ENCODE measurements around the gene FAM171A2.
"Not testable (repeated sequence)": the region's sequence is repeated elsewhere in the genome, so short reads cannot be mapped to it uniquely, and the experiment has no call there.

Gene FAM171A2

DNA sequence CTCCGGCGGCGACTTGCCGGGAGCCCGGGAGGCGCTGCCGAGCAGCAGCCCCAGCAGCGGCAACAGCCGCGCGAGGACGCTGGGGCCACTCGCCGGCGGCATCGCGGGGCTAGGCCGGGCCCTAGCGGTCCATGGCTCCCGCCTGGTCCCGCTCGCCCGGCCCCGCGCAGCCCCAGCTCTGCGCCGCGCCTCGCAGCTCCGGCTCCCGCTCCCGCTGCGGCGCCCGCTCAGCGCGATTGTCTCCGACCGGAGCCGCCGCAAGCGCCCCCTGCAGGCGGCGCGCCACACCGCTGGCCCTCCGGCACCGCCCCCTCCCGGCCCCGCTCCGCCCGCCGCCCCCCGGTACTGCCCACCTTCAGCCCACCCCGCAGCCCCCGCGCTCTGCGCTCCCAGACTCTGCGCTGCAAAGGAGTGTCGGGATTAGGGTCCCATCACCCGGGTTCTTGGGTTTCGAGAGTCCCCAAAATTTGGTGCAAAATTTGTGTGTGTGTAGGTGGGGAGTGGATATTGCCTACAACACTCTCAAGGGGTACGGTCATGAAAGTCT lies at the start of gene FAM171A2:
Gene FAM171A2 (minus strand): TSS at position 241 of the 547 bp plus-strand sequence. CDS start 139 bp downstream, at position 102.
- DNase-seq = peak; percentile 78

DNA sequence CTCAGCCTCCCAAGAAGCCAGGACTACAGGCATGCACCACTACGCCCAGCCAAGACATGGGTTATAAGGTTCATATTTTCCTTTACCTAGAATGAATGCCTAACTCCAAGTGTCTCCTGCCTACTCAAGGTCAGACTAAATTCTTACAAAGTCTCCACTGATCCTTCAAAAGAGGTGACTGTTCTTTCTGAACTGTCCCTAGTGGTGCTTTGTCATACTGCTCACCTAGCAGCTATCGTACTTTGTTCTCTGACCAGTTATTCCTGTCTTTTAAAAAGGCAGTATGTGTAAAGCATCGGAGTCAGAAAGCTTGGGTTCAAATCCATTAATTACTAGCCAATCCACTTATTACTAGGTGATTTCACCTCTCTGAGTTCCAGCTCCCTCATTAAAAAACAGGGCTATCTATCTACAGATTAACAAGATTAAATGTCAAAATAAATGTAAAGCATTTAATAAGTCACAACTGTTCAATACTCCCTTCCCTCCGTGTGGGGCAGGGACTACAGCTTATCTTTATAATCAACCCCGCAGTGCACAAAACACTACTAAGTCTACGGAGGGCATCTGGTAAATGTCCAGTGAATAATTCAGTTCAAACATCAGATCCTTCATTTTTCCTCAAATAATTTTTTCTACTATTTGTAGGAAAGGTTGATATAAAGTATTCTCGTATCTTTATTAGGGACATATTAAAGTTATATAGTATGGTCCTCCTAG lies 45.8 kb upstream of the FAM171A2 start:
- no peak for DNase-seq

DNA sequence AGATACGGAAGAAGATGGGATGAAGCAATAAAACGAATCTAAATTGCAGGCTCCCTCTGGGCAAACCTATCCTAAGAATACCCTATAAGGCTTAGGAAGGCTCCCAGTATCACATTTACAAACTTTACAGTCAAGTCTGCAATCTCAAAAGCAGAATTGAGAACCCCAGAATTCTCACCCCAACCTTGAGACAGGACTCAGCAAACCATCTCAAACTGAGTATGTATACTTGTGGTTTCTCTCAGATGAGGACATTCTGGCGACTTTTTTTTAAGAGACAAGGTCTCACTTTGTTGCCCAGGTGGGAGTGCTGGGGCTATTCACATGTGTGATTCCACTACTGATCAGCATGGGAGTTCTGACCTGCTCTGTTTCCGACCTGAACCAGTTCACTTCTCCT lies 45.1 kb upstream of the FAM171A2 start:
- no peak for DNase-seq

DNA sequence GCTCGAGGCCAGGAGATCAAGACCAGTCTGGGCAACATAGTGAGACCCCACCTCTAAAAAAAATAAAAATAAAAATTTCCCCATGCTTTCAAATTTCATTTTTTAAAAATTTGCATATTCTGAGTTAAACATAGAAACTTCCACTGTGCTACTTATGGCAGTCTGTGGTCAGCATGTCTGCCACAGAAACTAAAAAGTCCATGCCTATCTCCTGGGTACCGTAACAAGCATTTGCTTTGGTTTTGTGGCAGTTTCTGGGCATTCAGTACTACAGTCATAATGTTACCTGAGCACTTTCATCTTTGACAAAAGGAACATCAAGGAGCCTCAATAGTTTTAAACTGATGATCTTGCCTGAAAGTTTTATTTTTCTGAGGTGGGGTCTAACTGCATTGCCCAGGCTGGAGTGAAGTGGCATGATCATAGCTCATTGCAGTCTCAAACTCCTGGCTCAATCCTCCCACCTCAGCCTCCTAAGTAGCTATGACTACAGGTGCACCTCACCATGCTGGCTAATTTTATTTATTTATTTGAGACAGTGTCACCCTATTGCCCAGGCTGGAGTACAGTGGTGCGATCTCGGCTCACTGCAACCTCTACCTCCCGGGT lies 39.0 kb upstream of the FAM171A2 start:
- no peak for DNase-seq

DNA sequence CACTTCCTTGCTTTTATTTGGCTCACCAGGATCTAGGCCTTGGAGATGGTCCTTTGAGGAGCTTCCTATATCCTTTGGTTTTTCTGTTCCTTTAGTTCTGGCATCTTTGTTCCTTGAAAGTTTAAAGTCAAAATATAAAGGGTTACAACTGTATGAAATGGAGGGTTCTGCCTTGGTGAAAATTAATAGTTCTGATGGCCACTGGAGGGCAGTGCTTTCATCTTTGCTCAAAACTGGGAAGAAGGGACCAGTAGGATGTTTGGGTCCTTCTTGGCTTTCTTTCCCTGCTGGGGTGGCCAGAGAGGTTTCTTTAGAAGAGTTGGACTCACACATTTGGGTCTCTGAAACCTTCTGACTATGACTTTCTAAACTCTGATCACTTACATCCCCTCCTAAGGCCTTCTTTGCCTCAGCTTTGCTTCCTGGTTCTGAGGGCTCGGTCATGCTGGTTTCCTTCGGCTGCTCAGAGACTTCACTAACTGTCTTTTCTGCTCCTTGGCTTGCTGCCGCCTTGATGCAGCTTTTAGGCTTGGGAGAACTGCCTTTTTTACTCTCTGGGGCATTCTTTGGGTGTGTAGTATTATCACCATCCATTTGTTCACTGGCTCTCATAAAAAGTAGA lies 36.7 kb upstream of the FAM171A2 start:
- no peak for DNase-seq

DNA sequence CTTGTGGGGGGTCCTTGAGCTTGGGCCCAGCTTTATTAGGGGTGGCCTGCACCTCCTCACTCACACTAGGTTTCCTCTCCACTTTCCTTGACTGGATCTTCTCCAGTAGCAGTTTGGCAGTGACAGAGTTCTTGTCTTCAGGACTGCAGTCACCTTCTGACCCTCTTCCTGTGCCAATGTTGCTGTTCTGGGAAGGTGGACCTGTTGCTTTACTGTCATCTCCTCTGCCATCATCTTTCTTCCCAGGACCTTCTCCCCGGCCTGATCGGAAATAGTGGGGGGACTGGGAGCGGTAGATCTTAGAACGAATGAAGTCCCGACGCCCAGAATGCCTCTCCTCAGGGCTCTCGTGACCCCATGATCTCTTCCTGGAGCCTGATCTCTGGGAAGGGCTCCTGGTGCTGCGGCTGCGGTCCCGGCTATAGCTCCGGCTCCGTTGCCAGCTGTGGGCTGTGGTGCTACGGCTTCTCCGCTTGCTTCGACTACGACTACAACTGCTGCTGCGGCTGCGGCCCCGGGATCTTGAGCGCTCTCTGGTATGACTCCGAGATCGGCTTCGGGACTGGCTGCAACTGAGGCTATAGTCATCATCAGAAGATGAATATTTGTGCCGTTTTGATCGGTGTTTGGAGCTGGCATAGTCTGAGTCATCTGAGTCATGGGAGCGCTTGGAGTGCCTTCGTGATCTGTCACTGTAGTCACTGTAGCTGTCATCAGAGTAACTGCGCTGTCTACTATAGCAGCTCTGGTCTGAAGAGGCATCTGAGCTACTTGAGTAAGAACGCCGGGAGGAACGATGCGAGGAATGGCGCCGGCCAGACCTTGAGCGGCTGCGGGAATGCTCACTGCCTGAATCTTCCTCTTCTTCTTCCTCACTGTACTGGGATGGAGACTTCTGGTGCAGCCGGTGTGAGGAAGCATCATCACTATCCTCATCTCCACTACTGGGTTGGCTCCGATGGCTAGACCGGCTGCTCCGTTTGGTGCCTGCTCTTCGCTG lies 35.3 kb upstream of the FAM171A2 start:
- no peak for DNase-seq

DNA sequence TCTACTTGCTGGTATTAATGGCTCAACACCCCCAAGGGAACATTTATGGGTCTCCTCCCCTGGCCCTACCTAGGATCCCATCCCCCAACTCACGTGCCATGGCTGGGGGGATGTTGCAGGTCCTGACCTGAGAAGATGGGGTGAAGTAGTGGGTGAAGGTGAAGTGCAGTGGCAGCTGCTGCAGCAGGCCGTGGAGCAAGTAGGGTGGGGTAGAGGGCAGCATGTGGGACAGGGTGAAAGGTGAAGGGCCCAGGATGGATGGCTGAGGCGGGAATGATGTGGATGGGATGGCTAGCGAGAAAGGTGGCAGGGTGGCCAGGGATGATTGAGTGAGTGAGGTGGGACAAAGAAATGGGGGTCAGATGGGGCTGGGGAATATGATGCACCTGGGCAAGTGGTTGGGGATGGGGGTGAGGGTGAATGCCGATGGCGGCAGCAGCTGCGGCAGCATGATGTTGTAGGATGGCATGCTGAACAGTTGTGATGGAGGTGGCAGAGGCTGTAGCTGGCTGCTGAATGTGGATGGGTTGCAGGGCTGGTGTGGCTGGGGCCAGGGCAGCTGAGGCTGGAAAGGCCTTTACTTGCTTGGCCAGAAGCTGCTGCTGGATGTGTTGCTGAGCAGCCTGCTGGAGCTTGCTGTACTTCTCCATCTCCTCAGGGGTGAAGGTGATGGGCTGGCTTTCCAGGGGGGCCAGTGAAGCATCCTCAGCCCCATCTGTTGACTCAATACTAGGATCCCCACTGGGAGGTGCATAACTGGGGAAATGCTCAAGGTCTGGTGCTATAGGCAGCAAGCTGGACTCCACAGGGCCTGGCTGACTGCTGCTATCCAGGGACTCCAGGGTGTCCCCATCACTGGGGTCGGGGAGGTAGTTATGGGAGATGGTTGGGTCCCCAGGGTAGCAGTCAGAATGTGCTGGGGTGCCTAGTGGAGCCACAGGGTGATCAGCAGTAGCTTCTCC lies 34.1 kb upstream of the FAM171A2 start:
- no peak for DNase-seq

DNA sequence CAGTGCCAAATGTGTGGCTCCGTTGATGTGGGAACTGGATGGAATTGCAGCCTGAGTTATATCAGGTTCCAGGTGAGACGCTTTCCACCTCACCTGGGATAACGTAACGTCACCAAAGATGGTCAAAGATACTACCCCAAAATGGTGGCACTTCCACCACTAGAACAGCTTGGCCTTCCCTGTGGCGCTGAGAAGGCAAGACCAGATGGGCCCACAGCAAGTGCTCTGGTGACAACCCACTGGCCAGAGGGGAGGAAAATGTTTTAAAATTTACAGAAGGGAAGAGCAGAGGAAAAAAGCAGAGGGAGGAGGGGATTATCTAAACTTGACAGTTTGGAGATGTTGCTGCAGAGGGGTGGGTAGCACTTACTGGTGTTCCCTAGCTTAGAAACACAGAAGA lies 33.3 kb upstream of the FAM171A2 start:
- no peak for DNase-seq

DNA sequence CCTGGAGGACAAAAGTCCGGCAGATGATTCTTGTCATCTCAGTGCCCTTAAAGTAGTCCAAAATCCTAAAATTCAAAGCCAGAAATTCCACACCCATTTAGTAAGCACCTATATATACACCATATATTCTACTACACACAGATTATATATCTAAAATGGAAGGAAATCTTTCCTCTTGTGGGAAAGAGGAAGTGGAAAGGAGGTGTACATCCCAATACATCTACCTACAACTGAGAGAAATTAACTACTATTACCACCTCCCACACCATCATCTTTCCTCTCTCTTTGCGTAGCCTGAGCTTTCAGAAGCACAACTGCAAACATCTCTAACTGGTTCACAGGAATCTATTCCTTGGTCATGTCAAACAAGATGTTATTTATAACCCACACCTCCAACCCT lies 31.2 kb upstream of the FAM171A2 start:
- DNase-seq = no peak

DNA sequence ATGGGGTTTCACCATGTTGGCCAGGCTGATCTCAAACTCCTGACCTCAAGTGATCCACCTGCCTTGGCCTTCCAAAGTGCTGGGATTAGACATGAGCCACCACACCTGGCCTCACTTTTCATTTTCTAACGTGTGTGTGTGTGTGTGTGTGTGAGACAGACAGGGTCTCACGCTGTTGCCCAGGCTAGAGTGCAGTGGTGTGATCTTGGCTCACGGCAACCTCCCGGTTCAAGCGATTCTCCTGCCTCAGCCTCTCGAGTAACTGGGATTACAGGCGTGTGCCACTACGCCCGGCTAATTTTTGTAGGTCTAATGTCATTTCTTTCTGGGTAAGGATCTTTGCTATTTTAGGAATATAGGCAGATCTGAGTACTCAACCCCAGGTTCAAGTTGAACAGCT lies 30.5 kb upstream of the FAM171A2 start:
- not testable (repeated sequence) for DNase-seq

DNA sequence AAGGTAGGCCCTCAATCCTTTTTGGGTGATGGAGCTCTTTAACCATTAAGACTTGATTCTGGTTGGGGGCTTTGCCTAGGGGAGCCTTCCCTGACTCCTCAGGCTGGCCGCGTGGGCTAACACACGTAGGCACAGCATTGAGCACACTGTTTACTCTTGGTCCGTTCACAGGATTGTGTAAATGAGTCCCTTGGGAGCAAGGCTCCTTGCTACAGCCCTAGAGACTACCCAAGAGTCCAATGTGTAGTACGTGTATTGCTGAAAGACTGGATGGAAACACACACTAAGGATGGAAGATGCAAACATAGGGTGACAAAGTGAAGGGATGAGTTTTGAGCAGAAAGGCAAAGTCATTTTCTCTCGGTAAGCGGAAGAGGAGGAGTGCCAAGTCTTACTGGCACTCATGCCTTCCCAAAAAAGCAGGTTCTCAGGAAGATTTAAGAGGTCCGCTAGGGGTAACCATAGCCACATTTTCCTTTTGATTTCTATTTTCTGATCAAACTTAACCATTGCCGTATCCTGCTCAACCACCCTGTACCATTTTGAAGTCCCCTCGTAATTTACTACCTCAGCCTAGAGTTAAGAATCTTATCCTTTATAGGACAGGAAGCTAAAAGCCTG lies 26.7 kb upstream of the FAM171A2 start:
- DNase-seq = no peak

DNA sequence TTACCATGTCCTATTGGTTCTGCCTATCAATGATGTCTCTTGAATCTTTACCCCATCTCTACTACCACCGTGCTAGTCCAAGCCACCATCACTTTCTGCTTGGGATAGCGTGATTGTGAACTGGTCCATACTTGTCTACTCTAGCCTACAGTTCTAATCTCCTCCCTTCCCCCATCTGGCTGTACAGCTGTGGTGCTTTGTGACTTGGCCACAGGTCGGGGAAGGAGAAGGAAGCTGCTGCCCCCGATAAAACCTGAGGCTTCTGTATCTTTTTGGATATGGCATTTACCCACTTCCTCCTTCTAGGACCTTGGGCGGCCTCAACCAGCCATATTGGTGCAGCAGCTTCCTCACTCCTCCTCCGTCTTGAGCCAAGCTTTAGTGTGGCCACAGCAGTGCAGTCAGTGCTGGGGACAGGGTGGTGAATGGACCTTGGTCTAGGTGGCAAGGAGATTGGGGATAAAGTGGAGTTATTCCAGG lies 26.1 kb upstream of the FAM171A2 start:
- no peak for DNase-seq

DNA sequence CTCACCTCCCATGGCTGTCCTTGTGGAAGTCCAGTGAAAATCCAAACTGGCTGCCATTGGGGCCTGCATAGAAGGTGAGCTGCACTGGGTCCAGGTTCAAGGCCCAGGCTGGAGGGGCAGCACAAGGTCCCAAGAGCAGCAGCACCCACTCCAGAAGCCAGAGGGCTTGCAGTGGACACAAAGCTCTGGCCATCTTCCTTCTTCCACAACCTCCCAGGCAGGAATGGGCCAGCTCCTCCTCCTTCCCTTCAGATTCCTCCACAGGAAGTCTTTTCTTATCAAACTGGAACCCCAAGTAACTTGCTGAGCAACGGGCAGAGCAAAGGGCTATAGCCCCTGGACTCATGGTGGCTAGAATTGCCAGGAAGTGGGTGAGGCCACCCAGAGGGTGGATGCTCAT lies 25.6 kb upstream of the FAM171A2 start, which contains the start of gene ITGA2B:
Gene ITGA2B (minus strand): TSS at position 369 of the 400 bp plus-strand sequence. CDS start 176 bp downstream, at position 193.
- DNase-seq = no peak

DNA sequence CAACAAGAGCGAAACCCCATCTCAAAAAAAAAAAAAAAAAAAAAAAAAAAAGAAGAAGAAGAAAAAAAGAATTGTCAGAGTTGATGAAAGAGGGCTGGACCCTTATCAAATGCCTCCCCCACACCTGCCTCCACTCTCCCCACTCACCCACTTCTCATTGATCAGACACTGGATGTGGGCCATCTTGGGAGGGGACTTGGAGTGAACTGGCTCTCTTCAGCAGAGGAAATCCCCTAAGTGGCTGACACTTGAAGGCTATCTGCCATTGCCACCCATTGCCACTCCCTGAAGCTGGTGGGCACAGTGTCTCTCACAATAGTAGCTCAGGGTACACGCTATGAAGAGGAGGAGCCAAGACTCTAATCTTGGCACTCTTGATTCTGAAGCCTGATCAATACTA lies 24.2 kb upstream of the FAM171A2 start:
- DNase-seq = no peak

DNA sequence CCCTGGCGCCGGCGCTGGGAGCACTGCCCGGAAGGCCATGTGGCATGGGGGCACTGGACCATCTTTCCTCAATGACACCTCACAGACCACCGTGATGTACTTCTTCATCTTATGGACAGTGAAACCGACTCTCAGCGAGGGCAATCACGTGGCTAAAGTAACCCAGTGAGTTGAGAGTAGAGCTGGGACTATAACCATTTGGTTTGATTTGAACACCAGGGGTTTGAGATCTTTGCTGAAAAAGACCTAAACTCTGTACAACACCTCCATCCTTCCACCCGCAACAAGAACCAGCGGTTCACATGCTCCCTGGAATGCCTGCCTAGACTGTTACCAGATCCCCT lies 22.5 kb upstream of the FAM171A2 start:
- no peak for DNase-seq

DNA sequence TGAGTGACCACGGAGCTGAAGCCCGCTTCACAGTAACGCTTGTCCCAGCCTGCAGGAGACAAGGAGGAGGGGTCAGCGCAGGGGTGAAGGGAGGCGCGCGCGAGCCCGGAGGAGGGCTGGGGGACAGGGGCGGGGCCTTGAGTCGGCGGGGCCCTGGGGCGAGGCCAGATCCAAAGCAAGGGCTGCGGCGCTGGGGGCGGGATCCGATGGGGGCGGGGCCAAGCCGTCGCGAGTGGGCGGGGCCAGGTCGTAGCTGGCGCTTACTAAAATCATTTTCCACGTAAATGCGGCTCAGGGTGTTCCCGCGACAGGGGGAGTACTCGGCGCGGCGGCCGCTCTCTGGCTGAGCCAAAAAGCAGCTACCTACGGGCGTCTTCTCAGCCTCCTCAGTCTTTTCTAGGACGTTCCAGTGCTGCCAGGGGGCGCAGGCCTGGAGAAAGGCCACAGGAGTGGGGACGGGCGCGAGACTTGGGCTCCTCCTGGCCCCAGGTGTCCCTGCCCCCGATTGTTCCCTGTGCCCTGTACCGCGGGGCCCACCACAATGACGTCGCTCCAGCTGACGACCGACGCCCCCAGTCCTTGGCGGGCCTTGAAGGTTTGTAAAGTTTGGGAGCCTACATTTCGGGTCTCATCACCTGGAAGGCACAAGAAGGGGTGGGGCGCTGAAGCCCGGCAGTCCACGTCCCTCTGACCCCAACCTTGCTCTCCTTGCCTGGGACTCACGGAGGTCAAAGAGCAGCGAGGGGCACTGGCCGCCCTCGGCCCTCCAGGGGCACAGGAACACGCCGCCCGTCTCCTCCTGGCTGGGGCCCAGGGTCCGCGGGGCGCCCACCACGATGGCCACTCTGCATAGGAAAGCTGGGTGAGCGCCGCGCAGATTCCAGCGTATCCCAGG lies 21.9 kb upstream of the FAM171A2 start:
- DNase-seq = peak; percentile 78

DNA sequence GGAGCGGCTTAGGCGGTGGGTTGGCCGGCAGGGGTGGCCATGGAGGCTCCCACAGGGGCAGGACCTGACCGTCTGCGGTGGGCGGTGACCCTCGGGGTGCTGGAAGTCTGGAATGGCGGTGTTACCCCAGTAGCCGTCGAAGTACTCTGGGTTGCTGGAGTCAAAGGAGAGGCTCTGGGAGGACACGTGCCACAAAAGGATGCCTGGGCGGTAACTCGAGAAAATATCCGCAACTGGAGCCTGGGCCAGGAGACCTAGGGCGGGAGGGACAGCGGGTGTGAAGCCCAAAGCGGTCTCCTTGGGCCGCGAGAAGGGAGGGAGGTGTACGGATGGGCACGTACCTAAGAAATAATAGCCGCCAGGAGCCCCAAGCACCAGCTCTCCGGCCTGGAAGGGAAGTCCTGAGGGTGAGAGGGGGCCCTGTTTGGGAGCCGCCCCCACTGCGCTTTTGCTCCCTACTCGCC lies 21.2 kb upstream of the FAM171A2 start:
- no peak for DNase-seq

DNA sequence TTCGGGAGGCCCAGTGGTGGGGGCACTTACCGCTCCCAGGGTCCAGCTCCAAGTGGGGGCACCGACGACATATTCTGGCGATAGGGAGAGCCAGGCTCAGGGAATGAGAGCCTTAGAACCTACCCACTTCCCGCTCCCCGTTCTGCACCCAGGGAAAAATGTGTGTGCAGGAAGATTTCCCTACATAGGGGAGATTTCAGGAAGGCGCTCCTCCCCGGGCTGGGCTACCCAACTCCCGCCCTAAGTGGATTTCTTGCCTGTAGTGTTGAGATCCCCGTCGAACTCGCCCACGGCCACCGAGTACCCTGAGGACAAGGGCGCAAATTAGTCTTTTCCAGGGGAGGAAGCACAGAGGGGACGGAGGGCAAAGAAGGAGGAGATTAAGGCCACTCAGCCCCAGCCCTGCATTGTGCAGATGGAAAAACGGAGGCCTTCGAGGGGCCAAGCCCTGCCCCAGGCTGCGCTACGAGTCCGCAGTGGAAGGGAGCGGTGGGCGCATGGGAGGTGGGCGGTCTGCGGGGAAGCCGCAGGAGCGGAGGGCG lies 20.7 kb upstream of the FAM171A2 start:
- DNase-seq = no peak

DNA sequence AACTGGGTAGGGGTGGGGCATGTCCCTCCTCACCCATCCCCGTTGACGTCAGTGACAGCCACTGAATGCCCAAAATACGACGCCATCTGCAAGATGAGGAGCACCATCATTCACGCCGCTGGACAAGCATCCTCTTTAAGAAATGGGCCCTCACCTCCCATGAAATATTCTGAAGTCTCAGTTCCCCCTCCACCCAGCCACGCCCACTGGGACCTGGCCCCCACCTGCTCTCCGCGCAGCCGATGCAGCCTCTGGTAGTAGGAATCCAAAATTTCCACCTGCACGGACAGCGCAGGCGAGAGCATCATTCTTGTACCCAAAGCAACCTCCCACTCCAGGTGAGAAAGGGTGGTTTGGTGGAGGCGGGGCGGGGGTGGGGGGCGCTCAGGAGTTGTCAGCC lies 20.2 kb upstream of the FAM171A2 start:
- no peak for DNase-seq

Data from NCI-H345 (cell line).